Activated CD8-positive, alpha-beta memory T cell treated with anti-CD3 and anti-CD28 coated beads, Interleukin-2, amount 10 ng/mL, durations not matched to agents 7 days and 5 days (primary cell): ENCODE results near the gene LTBR. TPM values are rescaled to one million over a fixed set of nuclear protein-coding genes. Genes with fewer than 3 reads are reported as not detected.
"Not testable (repeated sequence)": the region's sequence is repeated elsewhere in the genome, so short reads cannot be mapped to it uniquely, and the experiment has no call there.

Source experiments
- ATAC-seq: fragments of 150-1000 bp; cut with Tn5 transposase; one replicate; pipeline ENCODE4 v1.10.0; 2021; ENCODE audit warnings: moderate library complexity
- CTCF ChIA-PET: fragments of 350-600 bp; sonication (Branson Sonifier 250); formaldehyde crosslinking; loops from one replicate; lab custom pipeline; 2021; ENCODE audit warnings: antibody characterized with exemption; lab: Charles Lee
- DNase-seq: peaks from one replicate; pipeline ENCODE4 v3.0.0-alpha.2; 2020
- H3K27ac Mint-ChIP-seq: one replicate; pipeline ENCODE4 v1.8.0; 2021; ENCODE audit warnings: mild to moderate bottlenecking, mixed read lengths
- H3K27me3 Mint-ChIP-seq: one replicate; pipeline ENCODE4 v1.8.0; 2021; ENCODE audit warnings: mixed read lengths
- H3K36me3 Mint-ChIP-seq: one replicate; pipeline ENCODE4 v1.8.0; 2021; ENCODE audit warnings: mild to moderate bottlenecking, mixed read lengths
- H3K4me1 Mint-ChIP-seq: one replicate; pipeline ENCODE4 v1.8.0; 2021; ENCODE audit warnings: mixed read lengths
- H3K4me3 Mint-ChIP-seq: one replicate; pipeline ENCODE4 v1.8.0; 2021; ENCODE audit warnings: mild to moderate bottlenecking, moderate library complexity, mixed read lengths
- H3K9me3 Mint-ChIP-seq: one replicate; pipeline ENCODE4 v1.8.0; 2022; ENCODE audit warnings: low read depth, mixed read lengths
- total RNA-seq, 2 experiments: library from RNA; stranded (reverse); gene quantifications; one replicate each; pipeline ENCODE4 v1.2.3, GENCODE V29; 2021

Gene LTBR
- total RNA-seq, 2 experiments from 2014 or later: 0.30 to 0.41 TPM

DNA sequence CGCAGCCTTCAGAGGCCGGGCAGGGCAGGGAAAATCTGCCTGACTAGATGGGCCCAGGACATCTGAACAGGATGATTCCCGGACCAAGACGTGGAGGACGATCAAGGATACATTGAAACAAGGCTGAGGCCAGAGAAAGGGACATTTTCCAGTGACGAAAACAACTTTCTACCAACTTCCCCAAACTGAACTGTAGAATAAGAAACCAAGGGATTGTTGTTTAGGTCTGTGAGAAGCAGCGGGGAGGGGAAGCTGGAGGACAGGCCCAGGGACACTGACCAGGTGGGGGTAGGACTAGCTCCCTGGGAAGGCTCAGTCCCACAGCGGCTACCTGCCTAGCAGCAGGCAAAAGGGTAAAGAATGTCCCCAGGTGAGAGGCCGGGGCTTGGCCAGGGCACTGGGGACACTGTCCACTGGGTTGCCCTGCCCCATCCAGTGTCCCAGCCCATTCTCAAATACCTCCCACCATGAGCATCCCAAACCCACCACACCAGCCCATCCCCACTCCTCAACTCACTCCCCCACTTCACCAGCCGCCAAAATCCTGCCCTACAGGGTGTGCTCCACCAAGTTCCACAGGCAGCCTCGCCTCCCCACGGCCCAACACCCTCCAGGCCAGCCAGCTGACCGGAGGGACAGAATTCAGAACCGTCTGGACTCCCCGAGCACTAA lies 43.1 kb upstream of the LTBR start:
- H3K27ac Mint-ChIP-seq: no peak overlapping the region
- H3K36me3 Mint-ChIP-seq: peaks cover 4% of the 10 kb centered on the region
- CTCF ChIA-PET: interaction anchor here (1.0 to 5.4 kb wide), 7 partner anchors 8 to 121 kb away, joined by 3 to 22 read pairs (median 4); no protein-coding TSS in a partner anchor
- ATAC-seq (no peak), DNase-seq (no peak)
- H3K9me3 Mint-ChIP-seq: no peaks in the 10 kb centered on the region
- H3K4me3 Mint-ChIP-seq: no peak overlapping the region
- H3K4me1 Mint-ChIP-seq: peaks cover 39% of the 10 kb centered on the region
- no peaks in the 10 kb centered on the region for H3K27me3 Mint-ChIP-seq

DNA sequence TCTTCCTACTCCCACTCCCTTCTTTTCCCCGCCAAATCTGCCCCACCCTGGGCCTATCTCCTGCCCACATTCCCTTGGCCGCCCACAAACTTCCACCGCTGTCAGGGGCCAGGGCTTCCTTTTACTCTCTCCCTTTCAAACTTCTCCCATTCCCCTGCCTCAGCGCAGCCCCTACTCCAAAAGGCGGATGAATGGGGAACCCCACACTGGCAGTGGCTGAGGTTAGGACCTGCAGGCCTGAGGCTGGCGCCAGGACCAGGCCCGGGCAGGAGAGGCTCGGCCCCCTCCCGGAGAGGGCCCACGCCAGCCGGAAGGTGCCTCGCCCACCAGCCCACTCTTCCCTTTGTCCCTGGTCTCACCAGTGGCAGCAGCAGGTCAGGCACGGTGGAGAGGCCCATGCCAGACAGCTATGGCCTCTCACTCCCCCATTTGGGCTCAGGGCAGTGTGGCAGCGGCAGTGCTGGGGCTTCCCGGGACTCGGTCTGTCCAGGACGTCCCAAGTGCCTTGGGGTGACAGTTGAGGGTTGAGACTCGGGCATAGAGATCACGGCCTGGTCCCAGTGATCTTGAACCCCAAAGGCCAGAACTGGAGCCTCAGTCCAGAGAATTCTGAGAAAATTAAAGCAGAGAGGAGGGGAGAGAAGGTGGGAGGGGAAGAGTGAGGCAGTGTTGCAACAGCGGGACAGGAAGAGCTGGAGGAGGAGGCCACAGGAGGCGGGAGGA lies 42.4 kb upstream of the LTBR start, which contains the start of gene TNFRSF1A:
TSS of gene TNFRSF1A (minus strand) at position 660 of the 723 bp plus-strand sequence. CDS start at position 398, 262 bp downstream.
- DNase-seq: peak; percentile 67
- CTCF ChIA-PET: interaction anchor here (0.7 to 5.4 kb wide), 6 partner anchors 10 to 120 kb away, joined by 3 to 22 read pairs (median 4); no protein-coding TSS in a partner anchor
- H3K4me1 Mint-ChIP-seq: peaks cover 37% of the 10 kb centered on the region
- no peaks in the 10 kb centered on the region for H3K9me3 Mint-ChIP-seq
- ATAC-seq: peak; percentile 29
- no peak within 1 kb of the TSS for H3K27ac Mint-ChIP-seq
- no peak within 1 kb of the TSS for H3K4me3 Mint-ChIP-seq
- no peaks in the 10 kb centered on the region for H3K27me3 Mint-ChIP-seq
- H3K36me3 Mint-ChIP-seq: peaks cover 4% of the 10 kb centered on the region

DNA sequence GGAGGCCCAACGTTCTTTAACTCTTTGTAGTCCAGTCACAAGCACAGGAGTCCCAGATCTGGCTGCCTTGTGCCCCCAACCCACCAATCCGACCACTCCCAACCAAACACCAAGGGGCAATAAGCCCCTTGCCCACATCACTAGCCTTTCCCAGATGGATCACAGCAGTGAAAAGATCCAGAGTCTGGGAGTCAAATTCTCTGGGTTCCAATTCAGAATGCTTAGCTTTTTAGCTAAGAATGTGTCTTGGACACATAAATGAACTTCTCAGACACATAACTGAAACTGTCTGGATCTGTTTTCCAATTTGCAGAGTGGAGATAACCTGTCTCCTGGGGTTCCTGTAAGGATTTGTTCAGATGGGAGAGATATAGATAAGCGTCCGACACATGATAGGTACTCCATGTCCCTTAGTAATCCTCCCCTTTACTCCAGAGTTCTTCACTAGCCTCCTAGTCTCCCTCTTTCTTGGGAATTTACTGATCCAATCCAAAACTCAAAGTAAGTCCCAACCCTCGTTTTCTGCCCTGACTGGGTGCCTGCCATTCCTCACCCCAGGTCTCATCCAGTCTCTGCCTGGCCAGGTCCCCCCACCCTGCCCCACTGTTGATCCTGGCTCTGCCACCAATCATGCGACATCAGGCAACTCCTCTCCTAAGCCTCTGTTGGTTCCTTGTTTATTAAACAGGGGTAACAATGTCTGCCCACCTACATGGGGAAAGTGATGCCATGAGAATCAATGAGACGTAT lies 41.6 kb upstream of the LTBR start:
- CTCF ChIA-PET: interaction anchor here (0.7 to 1.7 kb wide), 5 partner anchors 11 to 81 kb away, joined by 3 to 5 read pairs (median 3); no protein-coding TSS in a partner anchor
- DNase-seq: no peak
- Mint-ChIP-seq H3K9me3 (no peaks in the 10 kb centered on the region), H3K4me3 (no peak overlapping the region), H3K4me1 (peaks cover 41% of the 10 kb centered on the region), H3K27ac (no peak overlapping the region), H3K36me3 (peaks cover 4% of the 10 kb centered on the region), H3K27me3 (no peaks in the 10 kb centered on the region)
- ATAC-seq: no peak

DNA sequence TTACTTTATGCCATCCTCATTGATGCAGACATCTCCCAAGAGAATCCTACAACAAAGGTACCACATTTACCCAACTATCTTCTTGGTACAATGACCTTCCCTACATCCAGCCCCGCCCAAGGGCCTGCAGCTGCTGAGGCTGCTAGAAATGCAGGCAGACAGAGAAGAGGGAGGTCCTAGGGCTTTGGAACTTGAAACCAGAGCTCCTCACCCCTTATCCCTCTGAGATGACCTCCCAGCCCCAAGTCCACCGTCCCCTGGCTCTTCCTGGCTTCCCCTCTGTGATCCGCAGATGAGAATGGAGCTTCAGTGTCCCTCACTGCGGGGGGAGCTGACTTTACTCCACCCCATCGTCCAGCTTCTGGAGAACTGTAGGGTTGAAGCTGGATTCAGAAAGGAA lies 40.4 kb upstream of the LTBR start:
- Mint-ChIP-seq H3K4me3 (no peak overlapping the region), H3K4me1 (peaks cover 43% of the 10 kb centered on the region), H3K36me3 (peaks cover 4% of the 10 kb centered on the region), H3K9me3 (no peaks in the 10 kb centered on the region), H3K27ac (no peak overlapping the region), H3K27me3 (no peaks in the 10 kb centered on the region)
- ATAC-seq (no peak), DNase-seq (no peak)
- CTCF ChIA-PET: interaction anchor here (1.1 to 1.5 kb wide), 4 partner anchors 8 to 194 kb away, joined by 3 to 7 read pairs (median 4); no protein-coding TSS in a partner anchor

DNA sequence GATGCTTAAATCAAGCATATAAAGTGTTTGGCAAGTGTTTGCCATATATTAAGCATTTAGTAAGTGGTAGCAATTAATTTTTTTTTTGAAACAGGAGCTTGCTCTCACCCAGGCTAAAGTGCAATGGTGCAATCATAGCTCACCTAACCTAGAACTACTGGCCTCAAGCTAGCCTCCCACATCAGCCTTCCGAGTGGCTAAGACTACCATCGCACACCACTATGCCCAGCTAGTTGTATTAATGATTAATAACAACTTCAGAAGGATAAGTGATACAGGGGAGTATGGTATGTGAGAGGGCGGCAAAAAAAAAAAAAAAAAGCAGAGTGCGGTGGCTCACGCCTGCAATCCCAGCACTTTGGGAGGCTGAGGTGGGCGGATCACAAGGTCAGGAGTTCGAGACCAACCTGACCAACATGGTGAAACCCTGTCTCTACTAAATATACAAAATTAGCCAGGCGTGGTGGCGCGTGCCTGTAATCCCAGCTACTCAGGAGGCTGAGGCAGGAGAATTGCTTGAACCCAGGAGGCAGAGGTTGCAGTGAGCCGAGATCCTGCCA lies 39.8 kb upstream of the LTBR start:
- ATAC-seq, H3K4me3 Mint-ChIP-seq, H3K27me3 Mint-ChIP-seq, H3K9me3 Mint-ChIP-seq, DNase-seq, H3K36me3 Mint-ChIP-seq, H3K27ac Mint-ChIP-seq: not testable (repeated sequence)
- H3K4me1 Mint-ChIP-seq: peaks cover 43% of the 10 kb centered on the region
- CTCF ChIA-PET: interaction anchor here (1.1 to 1.5 kb wide), 4 partner anchors 9 to 193 kb away, joined by 3 to 7 read pairs (median 4); no protein-coding TSS in a partner anchor

DNA sequence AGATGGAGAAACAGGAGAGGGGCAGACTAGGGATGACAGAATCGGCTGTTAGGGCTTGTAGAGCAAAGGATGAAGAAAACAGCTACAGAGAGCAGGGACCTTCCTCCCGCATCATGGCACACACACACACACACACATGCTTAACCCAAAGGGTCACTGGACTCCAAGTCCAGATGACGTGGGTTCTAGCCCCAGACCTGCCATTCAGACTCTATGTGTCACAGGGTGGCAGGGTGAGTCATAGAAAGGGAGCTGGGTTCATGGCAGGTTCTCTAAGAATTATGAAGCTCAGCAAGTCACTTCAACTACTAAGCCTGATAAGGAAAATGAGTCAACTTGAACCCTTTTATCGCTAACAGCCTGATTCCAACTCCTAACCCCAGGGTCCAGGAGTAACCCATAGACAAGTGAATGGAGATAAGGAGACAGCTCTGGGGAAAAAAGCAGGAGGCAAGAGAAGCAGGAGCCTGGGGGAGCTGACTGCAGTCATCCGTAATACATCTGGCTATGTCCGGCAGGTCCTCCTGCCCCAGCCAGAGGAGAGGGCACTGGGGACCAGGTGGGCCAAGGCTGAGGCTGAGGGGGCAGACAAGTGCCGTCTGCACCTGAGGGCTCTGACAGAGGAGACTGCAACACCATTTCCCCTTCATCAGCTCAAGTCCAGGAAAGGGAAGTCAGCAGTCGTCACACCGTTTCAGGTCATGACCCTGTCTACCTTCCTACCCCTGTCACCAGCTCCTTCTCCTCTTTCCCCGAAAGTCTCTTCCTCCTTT lies 38.5 kb upstream of the LTBR start:
- H3K27me3 Mint-ChIP-seq: no peaks in the 10 kb centered on the region
- H3K27ac Mint-ChIP-seq: peak overlapping the region; percentile 75
- ATAC-seq (peak; percentile 40), DNase-seq (peak; percentile 65)
- CTCF ChIA-PET: interaction anchor here (0.7 to 3.9 kb wide), 9 partner anchors 10 to 120 kb away, joined by 3 to 25 read pairs (median 7); no protein-coding TSS in a partner anchor
- peaks cover 43% of the 10 kb centered on the region for H3K4me1 Mint-ChIP-seq
- H3K36me3 Mint-ChIP-seq: peaks cover 4% of the 10 kb centered on the region
- H3K4me3 Mint-ChIP-seq: no peak overlapping the region
- no peaks in the 10 kb centered on the region for H3K9me3 Mint-ChIP-seq

DNA sequence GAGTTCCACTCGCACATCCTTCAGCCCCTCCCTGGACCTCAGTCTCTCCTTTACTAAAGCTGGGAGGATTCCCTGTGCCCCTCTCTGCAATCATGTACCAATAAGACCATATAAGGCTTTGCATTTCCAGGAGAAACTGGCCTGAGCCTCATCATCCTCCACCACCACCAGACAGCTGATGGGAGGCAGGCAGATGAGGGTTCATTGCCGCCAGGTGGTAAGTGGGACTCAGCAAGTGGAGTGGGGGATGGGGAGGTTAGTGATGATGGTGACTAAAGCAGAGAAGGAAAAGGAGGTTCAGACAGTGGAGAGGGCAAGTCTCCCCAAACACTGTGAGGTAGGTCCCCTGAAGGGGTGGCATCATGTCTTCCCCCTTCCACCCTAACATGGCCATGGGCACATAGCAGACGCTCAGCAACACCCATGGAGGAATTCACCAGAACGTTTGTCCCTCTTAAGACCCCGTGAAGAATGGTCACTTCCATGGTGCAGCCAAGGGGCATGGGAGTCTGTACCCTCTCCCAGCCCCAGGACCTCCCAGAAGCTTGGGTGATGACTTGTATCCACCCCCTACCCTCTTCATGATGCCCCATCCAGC lies 37.6 kb upstream of the LTBR start:
- Mint-ChIP-seq H3K4me3 (no peak overlapping the region), H3K27ac (no peak overlapping the region)
- CTCF ChIA-PET: interaction anchor here (0.5 to 3.9 kb wide), 8 partner anchors 9 to 127 kb away, joined by 3 to 25 read pairs (median 7); no protein-coding TSS in a partner anchor

DNA sequence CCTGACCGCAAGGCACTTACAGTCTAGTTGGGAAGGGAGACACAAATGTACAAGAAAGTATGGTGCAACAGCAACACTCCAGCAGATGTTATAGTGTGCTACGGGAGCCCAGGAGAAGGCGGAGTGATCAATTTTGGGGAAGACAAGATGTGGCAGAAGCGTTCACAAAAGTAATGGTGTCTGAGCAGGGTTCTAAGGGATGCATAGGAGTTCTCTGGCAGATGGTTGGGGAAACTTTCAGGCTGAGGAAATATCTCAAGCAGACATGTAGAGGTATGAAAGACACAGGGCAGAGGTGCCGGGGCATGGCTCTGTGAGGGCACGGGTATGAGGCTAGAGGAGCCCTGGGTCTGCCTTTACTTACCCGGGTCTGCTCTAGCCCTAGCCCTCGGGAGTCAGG lies 37.0 kb upstream of the LTBR start:
- H3K4me1 Mint-ChIP-seq: peaks cover 41% of the 10 kb centered on the region
- H3K27ac Mint-ChIP-seq: no peak overlapping the region
- peaks cover 1% of the 10 kb centered on the region for H3K36me3 Mint-ChIP-seq
- ATAC-seq: no peak
- no peaks in the 10 kb centered on the region for H3K27me3 Mint-ChIP-seq
- CTCF ChIA-PET: interaction anchor here (0.5 to 3.9 kb wide), 3 partner anchors 11 to 126 kb away, joined by 3 to 25 read pairs (median 8); no protein-coding TSS in a partner anchor
- no peak overlapping the region for H3K4me3 Mint-ChIP-seq
- no peak for DNase-seq
- no peaks in the 10 kb centered on the region for H3K9me3 Mint-ChIP-seq

More for the DNA sequence above, 37.6 kb upstream of the LTBR start:
- peaks cover 43% of the 10 kb centered on the region for H3K4me1 Mint-ChIP-seq
- DNase-seq (no peak), ATAC-seq (no peak)
- no peaks in the 10 kb centered on the region for H3K27me3 Mint-ChIP-seq
- no peaks in the 10 kb centered on the region for H3K9me3 Mint-ChIP-seq
- H3K36me3 Mint-ChIP-seq: peaks cover 2% of the 10 kb centered on the region

DNA sequence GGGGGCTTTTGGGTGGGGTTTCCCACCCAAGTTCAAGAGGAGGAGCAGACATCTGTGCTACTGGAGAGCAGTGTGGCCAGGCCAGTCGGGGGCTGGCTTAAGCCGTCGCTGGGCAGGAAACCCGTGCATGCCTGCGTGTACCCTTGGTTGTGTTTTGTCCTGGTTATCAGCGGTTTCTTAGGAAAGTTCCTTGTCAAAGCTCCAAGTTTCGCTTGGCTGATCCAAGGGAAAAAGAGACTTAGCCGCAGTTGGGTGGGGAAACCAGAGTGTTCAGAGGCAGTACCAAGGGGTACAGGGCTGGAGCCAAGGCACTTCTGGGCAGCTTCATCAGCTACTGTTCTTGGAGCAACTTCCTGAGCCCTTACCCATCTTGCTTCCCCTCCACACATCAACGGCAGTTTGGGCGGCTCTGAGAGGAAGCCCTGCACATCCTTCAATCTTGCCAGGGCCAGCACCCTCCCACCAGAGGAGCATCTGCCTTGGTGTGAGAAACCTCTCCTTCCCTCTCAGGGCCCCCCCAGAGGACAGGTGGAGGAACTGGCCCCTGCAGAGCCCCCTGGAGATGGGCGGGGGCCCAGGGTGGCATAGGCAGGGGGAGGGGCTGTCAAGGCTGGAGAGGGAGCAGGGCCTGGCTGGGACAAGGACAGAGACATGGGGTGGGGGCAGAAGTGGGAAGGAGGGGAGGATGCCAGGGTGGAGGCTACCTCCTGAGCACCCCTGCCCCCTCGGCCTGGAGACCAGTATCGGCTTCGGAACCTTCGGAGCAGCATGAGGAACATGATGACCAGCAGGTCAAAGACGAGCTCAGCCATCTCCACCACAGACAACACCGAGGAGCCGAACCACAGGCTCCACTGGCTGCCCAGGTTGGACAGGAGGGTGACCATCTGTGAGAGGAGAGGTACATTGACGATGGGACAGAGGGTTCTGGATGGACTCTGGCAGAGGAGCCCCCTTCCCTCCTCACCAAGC lies 36.3 kb upstream of the LTBR start:
- Mint-ChIP-seq H3K36me3 (peaks cover 1% of the 10 kb centered on the region), H3K4me1 (peaks cover 34% of the 10 kb centered on the region), H3K27me3 (no peaks in the 10 kb centered on the region), H3K4me3 (no peak overlapping the region), H3K9me3 (no peaks in the 10 kb centered on the region), H3K27ac (no peak overlapping the region)
- DNase-seq (no peak), ATAC-seq (no peak)
- CTCF ChIA-PET: interaction anchor here (3.9 kb wide), 1 partner anchor 12 kb away, joined by 25 read pairs; no protein-coding TSS in a partner anchor

DNA sequence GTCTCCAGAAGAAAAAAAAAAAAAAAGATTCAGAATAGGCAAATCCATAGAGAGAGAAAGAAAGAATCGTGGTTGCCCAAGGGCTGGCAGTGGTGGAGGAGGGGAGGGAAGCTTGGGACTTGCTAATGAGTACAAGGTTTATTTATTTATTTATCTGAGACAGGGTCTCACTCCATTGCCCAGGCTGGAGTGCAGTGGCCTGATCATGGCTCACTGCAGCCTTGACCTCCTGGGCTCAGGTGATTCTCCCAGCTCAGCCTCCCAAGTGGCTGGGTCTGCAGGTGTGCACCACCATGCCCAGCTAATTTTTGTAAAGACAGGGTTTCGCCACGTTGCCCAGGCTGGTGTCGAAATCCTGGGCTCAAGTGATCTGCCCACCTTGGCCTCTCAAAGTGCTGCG lies 32.3 kb upstream of the LTBR start:
- CTCF ChIA-PET: interaction anchor here (1.0 kb wide), 1 partner anchor 15 kb away, joined by 4 read pairs; no protein-coding TSS in a partner anchor
- no peaks in the 10 kb centered on the region for H3K36me3 Mint-ChIP-seq
- peaks cover 8% of the 10 kb centered on the region for H3K4me1 Mint-ChIP-seq

More for the DNA sequence above, 32.3 kb upstream of the LTBR start:
- Mint-ChIP-seq H3K9me3 (no peaks in the 10 kb centered on the region), H3K27ac (no peak overlapping the region), H3K4me3 (no peak overlapping the region), H3K27me3 (peaks cover 5% of the 10 kb centered on the region)
- DNase-seq (no peak), ATAC-seq (no peak)
